Measurements from ENCODE around the gene NEU1. TPM values are rescaled to one million over a fixed set of nuclear protein-coding genes. Genes with fewer than 3 reads are reported as not detected.

NEU1 gene
- total RNA-seq, 3 donors from 2014 or later (not counting 1 experiment from before 2014, with no cell fraction given): 36.1 to 69.6 (median 51.5) TPM

DNA sequence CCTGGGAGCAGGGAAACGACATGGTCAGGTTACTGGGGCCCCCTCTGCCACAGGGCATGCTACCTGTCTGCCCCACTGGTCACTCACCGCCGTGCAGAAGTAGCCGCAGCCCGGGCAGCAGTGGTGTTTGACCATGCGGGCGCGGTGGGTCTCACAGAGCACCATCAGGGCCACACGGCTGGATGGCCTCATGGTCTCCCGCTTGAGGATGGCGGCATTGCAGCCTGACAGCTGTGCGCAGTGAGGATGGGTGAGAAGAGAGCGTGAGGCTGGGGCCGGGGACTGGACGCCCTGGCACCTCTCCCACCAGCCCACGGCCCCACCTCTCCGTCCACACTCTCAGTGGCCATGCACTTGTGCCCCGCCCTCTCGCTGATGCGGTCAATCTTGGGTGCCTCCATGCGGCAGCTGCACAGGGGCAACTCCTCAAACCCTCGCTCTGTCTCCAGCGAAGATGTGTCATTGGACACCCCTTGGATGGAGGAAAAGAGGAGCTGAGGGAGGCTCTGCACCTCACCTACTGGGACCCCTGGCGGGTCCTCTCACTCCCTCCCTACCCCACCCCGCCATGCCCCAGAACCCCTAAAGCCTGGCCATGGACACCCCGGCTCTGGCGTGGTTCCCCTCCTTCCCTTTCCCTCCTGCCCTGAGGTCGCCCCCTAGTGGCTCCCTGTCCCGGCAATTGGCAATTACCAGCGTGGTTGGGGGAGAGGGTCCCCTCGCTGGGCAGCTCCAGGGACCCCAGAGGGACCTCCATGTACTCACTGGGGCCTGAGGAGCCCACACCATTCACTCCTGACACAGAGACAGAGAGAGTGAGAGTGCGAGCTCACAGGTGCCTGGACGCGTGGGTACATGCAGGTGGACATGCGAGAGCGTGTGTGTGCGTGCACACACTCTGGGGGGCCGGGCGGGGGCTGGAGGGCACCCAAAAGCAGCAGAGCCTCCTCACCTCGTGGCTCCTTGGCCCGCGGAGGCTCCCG, 25.9 kb upstream of the NEU1 start:
- Histone ChIP-seq H3K27me3 (ENCODE audit: control insufficient read depth, insufficient read depth, low read length) (no peaks in the 10 kb centered on the region), H3K36me3 (ENCODE audit: control insufficient read depth, insufficient read depth, low read length) (peaks cover 68% of the 10 kb centered on the region), H3K9me3 (ENCODE audit: control insufficient read depth, insufficient read depth, low read length) (no peaks in the 10 kb centered on the region), H3K27ac (ENCODE audit: low read length) (no peak overlapping the region), H3K4me1 (ENCODE audit: control insufficient read depth, insufficient read depth, low read length) (no peaks in the 10 kb centered on the region), H3K4me3 (ENCODE audit: low read length) (no peak overlapping the region)
- intact Hi-C loops (cut with micrococcal nuclease): no loop called here
- 84% methylated on average over 42 of the region's 43 CpGs for WGBS (ENCODE audit: insufficient coverage)
- ATAC-seq (peak in 2 of 3 donors; percentile 56 to 62), DNase-seq (peak in 1 of 2 donors; percentile 72)
- peak; percentile 69 for TF ChIP-seq CTCF (IDR thresholded peaks at IDR 0.05)
- Mint-ChIP-seq H3K27ac (no peak overlapping the region), H3K4me3 (no peak overlapping the region), H3K27me3 (ENCODE audit: low read depth in 2 of 2) (no peaks in the 10 kb centered on the region), H3K9me3 (no peaks in the 10 kb centered on the region), H3K4me1 (peaks cover 7% of the 10 kb centered on the region in 2 donors), H3K36me3 (peaks cover 14% of the 10 kb centered on the region)

- peaks cover 14% of the 10 kb centered on the region for H3K36me3 Mint-ChIP-seq
- Histone ChIP-seq H3K27ac (ENCODE audit: low read length) (no peak overlapping the region), H3K4me3 (ENCODE audit: low read length) (no peak overlapping the region), H3K9me3 (ENCODE audit: control insufficient read depth, insufficient read depth, low read length) (no peaks in the 10 kb centered on the region), H3K4me1 (ENCODE audit: control insufficient read depth, insufficient read depth, low read length) (no peaks in the 10 kb centered on the region), H3K36me3 (ENCODE audit: control insufficient read depth, insufficient read depth, low read length) (peaks cover 69% of the 10 kb centered on the region), H3K27me3 (ENCODE audit: control insufficient read depth, insufficient read depth, low read length) (no peaks in the 10 kb centered on the region)
- intact Hi-C loops (cut with micrococcal nuclease): no loop called here
- no peaks in the 10 kb centered on the region for H3K27me3 Mint-ChIP-seq (ENCODE audit: low read depth in 2 of 2)
- H3K4me3 Mint-ChIP-seq: no peak overlapping the region
- DNase-seq (no peak), ATAC-seq (no peak)
- H3K27ac Mint-ChIP-seq: no peak overlapping the region
- H3K4me1 Mint-ChIP-seq: peaks cover 0 to 6% of the 10 kb centered on the region in 2 donors
- H3K9me3 Mint-ChIP-seq: no peaks in the 10 kb centered on the region
- WGBS (ENCODE audit: insufficient coverage): 96% methylated on average over 19 of the region's 19 CpGs
- TF ChIP-seq CTCF (IDR thresholded peaks at IDR 0.05): no peak
Observed at GRCh38 chr6:31887173-31888007, 24.8 kb upstream of the NEU1 start.

DNA sequence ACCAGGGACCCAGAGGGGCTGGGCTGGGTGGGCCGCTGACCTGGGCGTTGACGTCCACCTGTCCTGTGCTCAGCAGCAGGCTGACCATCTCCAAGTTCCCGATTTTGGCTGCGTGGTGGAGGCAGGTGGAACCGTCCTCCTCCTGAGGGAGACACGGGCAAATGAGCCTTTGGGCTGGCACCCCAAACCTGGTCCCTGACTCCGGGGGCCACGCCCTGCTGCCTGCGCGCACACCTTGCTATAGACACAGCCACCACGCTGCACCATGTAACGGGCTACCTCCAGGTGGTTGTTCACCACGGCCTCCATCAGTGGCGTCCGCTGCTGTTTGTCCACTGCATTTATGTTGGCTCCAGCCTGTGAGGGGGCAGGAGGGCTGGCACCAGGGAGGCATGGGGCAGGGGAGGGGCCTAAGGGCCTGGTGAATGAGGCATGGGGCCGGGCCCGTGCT, 23.9 kb upstream of the NEU1 start:
- Mint-ChIP-seq H3K27me3 (ENCODE audit: low read depth in 2 of 2) (no peaks in the 10 kb centered on the region), H3K4me1 (no peaks in the 10 kb centered on the region), H3K4me3 (no peak overlapping the region), H3K27ac (no peak overlapping the region), H3K9me3 (no peaks in the 10 kb centered on the region), H3K36me3 (peaks cover 17% of the 10 kb centered on the region)
- Histone ChIP-seq H3K9me3 (ENCODE audit: control insufficient read depth, insufficient read depth, low read length) (no peaks in the 10 kb centered on the region), H3K27ac (ENCODE audit: low read length) (no peak overlapping the region), H3K27me3 (ENCODE audit: control insufficient read depth, insufficient read depth, low read length) (no peaks in the 10 kb centered on the region), H3K36me3 (ENCODE audit: control insufficient read depth, insufficient read depth, low read length) (peaks cover 70% of the 10 kb centered on the region), H3K4me1 (ENCODE audit: control insufficient read depth, insufficient read depth, low read length) (no peaks in the 10 kb centered on the region), H3K4me3 (ENCODE audit: low read length) (no peak overlapping the region)
- WGBS (ENCODE audit: insufficient coverage): 97% methylated on average over 18 of the region's 18 CpGs
- TF ChIP-seq CTCF (IDR thresholded peaks at IDR 0.05): no peak
- intact Hi-C loops (cut with micrococcal nuclease): no loop called here
- DNase-seq: no peak
- ATAC-seq: no peak
